ENCODE measurements around the gene NENF.

Gene NENF

DNA sequence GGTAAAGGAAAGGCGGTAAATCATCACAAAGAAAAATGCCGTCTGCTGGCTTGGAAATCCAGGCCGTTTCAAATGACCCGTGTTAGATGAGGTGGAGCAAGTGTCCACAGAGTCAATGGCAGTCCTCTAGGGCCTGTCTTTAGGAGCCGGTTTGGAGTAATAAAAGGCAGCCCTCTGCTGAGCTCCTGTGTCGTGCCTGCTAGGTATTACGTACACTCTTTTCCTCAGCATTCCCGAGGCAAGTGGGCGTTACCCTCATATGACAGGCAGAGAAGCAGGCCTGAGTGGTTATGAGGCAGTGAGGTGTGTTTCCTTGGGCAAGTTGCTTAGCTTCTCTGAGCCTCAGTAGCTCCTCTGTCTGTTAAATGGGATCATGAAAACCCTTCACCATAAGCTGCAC is 7.7 kb downstream of the NENF start:
- no peak for ATAC-seq
- TF ChIP-seq ZNF8 (CRISPR knock-in tag; IDR thresholded peaks at IDR 0.05) (no peak), GLIS3 (CRISPR knock-in tag; IDR thresholded peaks at IDR 0.05) (no peak), TOX (CRISPR knock-in tag; IDR thresholded peaks at IDR 0.05; ENCODE audit: borderline replicate concordance) (no peak)
- TF ChIP-seq, protein P1, sequence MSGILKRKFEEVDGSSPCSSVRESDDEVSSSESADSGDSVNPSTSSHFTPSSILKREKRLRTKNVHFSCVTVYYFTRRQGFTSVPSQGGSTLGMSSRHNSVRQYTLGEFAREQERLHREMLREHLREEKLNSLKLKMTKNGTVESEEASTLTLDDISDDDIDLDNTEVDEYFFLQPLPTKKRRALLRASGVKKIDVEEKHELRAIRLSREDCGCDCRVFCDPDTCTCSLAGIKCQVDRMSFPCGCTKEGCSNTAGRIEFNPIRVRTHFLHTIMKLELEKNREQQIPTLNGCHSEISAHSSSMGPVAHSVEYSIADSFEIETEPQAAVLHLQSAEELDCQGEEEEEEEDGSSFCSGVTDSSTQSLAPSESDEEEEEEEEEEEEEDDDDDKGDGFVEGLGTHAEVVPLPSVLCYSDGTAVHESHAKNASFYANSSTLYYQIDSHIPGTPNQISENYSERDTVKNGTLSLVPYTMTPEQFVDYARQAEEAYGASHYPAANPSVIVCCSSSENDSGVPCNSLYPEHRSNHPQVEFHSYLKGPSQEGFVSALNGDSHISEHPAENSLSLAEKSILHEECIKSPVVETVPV (CRISPR knock-in tag; IDR thresholded peaks at IDR 0.05), result no peak
- TF ChIP-seq, protein P2, sequence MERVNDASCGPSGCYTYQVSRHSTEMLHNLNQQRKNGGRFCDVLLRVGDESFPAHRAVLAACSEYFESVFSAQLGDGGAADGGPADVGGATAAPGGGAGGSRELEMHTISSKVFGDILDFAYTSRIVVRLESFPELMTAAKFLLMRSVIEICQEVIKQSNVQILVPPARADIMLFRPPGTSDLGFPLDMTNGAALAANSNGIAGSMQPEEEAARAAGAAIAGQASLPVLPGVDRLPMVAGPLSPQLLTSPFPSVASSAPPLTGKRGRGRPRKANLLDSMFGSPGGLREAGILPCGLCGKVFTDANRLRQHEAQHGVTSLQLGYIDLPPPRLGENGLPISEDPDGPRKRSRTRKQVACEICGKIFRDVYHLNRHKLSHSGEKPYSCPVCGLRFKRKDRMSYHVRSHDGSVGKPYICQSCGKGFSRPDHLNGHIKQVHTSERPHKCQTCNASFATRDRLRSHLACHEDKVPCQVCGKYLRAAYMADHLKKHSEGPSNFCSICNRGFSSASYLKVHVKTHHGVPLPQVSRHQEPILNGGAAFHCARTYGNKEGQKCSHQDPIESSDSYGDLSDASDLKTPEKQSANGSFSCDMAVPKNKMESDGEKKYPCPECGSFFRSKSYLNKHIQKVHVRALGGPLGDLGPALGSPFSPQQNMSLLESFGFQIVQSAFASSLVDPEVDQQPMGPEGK (CRISPR knock-in tag; IDR thresholded peaks at IDR 0.05; ENCODE audit: borderline replicate concordance), result no peak
- TF ChIP-seq, protein P3, sequence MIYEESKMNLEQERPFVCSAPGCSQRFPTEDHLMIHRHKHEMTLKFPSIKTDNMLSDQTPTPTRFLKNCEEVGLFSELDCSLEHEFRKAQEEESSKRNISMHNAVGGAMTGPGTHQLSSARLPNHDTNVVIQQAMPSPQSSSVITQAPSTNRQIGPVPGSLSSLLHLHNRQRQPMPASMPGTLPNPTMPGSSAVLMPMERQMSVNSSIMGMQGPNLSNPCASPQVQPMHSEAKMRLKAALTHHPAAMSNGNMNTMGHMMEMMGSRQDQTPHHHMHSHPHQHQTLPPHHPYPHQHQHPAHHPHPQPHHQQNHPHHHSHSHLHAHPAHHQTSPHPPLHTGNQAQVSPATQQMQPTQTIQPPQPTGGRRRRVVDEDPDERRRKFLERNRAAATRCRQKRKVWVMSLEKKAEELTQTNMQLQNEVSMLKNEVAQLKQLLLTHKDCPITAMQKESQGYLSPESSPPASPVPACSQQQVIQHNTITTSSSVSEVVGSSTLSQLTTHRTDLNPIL (CRISPR knock-in tag; IDR thresholded peaks at IDR 0.05; ENCODE audit: low read depth), result no peak
- TF ChIP-seq, protein P4, sequence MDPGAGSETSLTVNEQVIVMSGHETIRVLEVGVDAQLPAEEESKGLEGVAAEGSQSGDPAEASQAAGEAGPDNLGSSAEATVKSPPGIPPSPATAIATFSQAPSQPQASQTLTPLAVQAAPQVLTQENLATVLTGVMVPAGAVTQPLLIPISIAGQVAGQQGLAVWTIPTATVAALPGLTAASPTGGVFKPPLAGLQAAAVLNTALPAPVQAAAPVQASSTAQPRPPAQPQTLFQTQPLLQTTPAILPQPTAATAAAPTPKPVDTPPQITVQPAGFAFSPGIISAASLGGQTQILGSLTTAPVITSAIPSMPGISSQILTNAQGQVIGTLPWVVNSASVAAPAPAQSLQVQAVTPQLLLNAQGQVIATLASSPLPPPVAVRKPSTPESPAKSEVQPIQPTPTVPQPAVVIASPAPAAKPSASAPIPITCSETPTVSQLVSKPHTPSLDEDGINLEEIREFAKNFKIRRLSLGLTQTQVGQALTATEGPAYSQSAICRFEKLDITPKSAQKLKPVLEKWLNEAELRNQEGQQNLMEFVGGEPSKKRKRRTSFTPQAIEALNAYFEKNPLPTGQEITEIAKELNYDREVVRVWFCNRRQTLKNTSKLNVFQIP (CRISPR knock-in tag; IDR thresholded peaks at IDR 0.05; ENCODE audit: borderline replicate concordance, low read depth), result no peak

DNA sequence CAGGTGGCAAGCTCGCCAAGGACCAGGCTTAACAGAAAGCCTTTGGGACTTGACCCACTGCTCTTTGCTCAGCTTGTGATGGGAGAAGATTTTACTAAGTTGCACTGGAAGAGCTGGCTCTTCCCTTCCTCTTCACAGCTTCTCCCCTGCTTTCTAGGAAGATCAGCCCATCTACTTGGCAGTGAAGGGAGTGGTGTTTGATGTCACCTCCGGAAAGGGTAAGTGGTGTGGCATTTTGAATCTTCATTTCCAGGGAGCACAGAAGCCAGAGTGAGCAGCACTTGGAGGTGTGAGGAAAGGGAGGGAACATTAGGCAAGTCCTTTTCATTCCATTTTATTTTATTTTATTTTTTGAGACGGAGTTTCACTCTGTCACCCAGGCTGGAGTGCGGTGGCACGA is 9.7 kb downstream of the NENF start:
- no peak for ATAC-seq
- TF ChIP-seq, protein P2 (CRISPR knock-in tag; IDR thresholded peaks at IDR 0.05; ENCODE audit: borderline replicate concordance), result no peak
- no peak for TF ChIP-seq PPARA (CRISPR knock-in tag; IDR thresholded peaks at IDR 0.05; ENCODE audit: borderline replicate concordance)
- TF ChIP-seq, protein P5, sequence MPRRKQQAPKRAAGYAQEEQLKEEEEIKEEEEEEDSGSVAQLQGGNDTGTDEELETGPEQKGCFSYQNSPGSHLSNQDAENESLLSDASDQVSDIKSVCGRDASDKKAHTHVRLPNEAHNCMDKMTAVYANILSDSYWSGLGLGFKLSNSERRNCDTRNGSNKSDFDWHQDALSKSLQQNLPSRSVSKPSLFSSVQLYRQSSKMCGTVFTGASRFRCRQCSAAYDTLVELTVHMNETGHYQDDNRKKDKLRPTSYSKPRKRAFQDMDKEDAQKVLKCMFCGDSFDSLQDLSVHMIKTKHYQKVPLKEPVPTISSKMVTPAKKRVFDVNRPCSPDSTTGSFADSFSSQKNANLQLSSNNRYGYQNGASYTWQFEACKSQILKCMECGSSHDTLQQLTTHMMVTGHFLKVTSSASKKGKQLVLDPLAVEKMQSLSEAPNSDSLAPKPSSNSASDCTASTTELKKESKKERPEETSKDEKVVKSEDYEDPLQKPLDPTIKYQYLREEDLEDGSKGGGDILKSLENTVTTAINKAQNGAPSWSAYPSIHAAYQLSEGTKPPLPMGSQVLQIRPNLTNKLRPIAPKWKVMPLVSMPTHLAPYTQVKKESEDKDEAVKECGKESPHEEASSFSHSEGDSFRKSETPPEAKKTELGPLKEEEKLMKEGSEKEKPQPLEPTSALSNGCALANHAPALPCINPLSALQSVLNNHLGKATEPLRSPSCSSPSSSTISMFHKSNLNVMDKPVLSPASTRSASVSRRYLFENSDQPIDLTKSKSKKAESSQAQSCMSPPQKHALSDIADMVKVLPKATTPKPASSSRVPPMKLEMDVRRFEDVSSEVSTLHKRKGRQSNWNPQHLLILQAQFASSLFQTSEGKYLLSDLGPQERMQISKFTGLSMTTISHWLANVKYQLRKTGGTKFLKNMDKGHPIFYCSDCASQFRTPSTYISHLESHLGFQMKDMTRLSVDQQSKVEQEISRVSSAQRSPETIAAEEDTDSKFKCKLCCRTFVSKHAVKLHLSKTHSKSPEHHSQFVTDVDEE (CRISPR knock-in tag; IDR thresholded peaks at IDR 0.05), result no peak
- TF ChIP-seq, protein P1 (CRISPR knock-in tag; IDR thresholded peaks at IDR 0.05), result no peak
- no peak for TF ChIP-seq ZC3H10 (CRISPR knock-in tag; IDR thresholded peaks at IDR 0.05)
- TF ChIP-seq OSR1 (CRISPR knock-in tag; IDR thresholded peaks at IDR 0.05), result no peak
- no peak for TF ChIP-seq ESRRG (CRISPR knock-in tag; IDR thresholded peaks at IDR 0.05)
- TF ChIP-seq TOX (CRISPR knock-in tag; IDR thresholded peaks at IDR 0.05; ENCODE audit: borderline replicate concordance), result no peak
- no peak for TF ChIP-seq CSDC2 (CRISPR knock-in tag; IDR thresholded peaks at IDR 0.05)
- no peak for TF ChIP-seq ZFP3 (CRISPR knock-in tag; IDR thresholded peaks at IDR 0.05)
- TF ChIP-seq ZNF70 (CRISPR knock-in tag; IDR thresholded peaks at IDR 0.05), result no peak
- no peak for TF ChIP-seq ZNF565 (CRISPR knock-in tag; conservative IDR thresholded peaks at IDR 0.05; ENCODE audit: low read depth)
- TF ChIP-seq GLIS3 (CRISPR knock-in tag; IDR thresholded peaks at IDR 0.05), result no peak
- TF ChIP-seq, protein P4 (CRISPR knock-in tag; IDR thresholded peaks at IDR 0.05; ENCODE audit: borderline replicate concordance, low read depth), result no peak
- TF ChIP-seq ZNF8 (CRISPR knock-in tag; IDR thresholded peaks at IDR 0.05), result no peak
- TF ChIP-seq TCF4 (CRISPR knock-in tag; IDR thresholded peaks at IDR 0.05; ENCODE audit: borderline replicate concordance), result no peak
- no peak for TF ChIP-seq SNAI2 (CRISPR knock-in tag; IDR thresholded peaks at IDR 0.05)
